Hepatocyte (in vitro differentiated cells): ENCODE measurements around the gene HOXD8. TPM values are rescaled to one million over a fixed set of nuclear protein-coding genes. Genes with fewer than 3 reads are reported as not detected.
A peak's percentile ranks its signal among the peaks of the same experiment; 100 is the strongest.

ENCODE experiments used
- DNase-seq: peaks from one replicate; pipeline ENCODE4 v3.0.0-alpha.2; 2016; ENCODE audit warnings: low spot score
- H2AFZ ChIP-seq: fragments of 200-600 bp; sonication (generic); 2 replicates; pipeline ENCODE4 v1.6.0; 2016; ENCODE audit warnings: antibody characterized with exemption, mild to moderate bottlenecking
- H3K27ac ChIP-seq: fragments of 200-600 bp; sonication (generic); 2 replicates; pipeline ENCODE4 v1.5.1; 2016; ENCODE audit warnings: mild to moderate bottlenecking
- H3K27me3 ChIP-seq: fragments of 200-600 bp; sonication (generic); 2 replicates; pipeline ENCODE4 v1.6.1; 2016
- H3K36me3 ChIP-seq: fragments of 200-600 bp; sonication (generic); replicated peaks from 2 replicates; pipeline ENCODE4 v1.5.1; 2016; ENCODE audit warnings: low read depth; ENCODE audit not compliant: insufficient read depth
- H3K4me1 ChIP-seq: fragments of 200-600 bp; sonication (generic); 2 replicates; pipeline ENCODE4 v1.5.1; 2016; ENCODE audit warnings: mild to moderate bottlenecking, moderate library complexity; ENCODE audit not compliant: insufficient read depth
- H3K4me2 ChIP-seq: fragments of 200-600 bp; sonication (generic); 2 replicates; pipeline ENCODE4 v1.6.0; 2016
- H3K4me3 ChIP-seq: fragments of 200-600 bp; sonication (generic); 2 replicates; pipeline ENCODE4 v1.5.1; 2016; ENCODE audit warnings: mild to moderate bottlenecking
- H3K79me2 ChIP-seq: fragments of 200-600 bp; sonication (generic); 2 replicates; pipeline ENCODE4 v1.6.0; 2017; ENCODE audit warnings: mild to moderate bottlenecking
- H3K9me2 ChIP-seq: fragments of 200-600 bp; sonication (generic); replicated peaks from 2 replicates; pipeline ENCODE4 v1.6.0; 2017; ENCODE audit warnings: mild to moderate bottlenecking; ENCODE audit not compliant: insufficient read depth
- H3K9me3 ChIP-seq: fragments of 200-600 bp; sonication (generic); 2 replicates; pipeline ENCODE4 v1.5.1; 2016; ENCODE audit warnings: low read depth, mild to moderate bottlenecking
- H4K20me1 ChIP-seq: fragments of 200-600 bp; sonication (generic); 2 replicates; pipeline ENCODE4 v1.6.0; 2016; ENCODE audit warnings: mild to moderate bottlenecking; ENCODE audit not compliant: insufficient read depth, poor library complexity, severe bottlenecking
- CTCF ChIP-seq: fragments of 200-600 bp; sonication (generic); IDR thresholded peaks from 2 replicates; pipeline ENCODE4 v1.5.1; 2016; ENCODE audit warnings: antibody characterized with exemption, mild to moderate bottlenecking; ENCODE audit not compliant: poor library complexity
- EZH2 ChIP-seq: fragments of 200-600 bp; sonication (generic); IDR thresholded peaks from 2 replicates; pipeline ENCODE4 v1.6.1; 2016; ENCODE audit warnings: antibody characterized with exemption, mild to moderate bottlenecking, borderline replicate concordance
- EZH2phosphoT487 ChIP-seq: fragments of 200-600 bp; sonication (generic); IDR thresholded peaks from one replicate; pipeline ENCODE4 v1.6.1; 2018; ENCODE audit warnings: antibody characterized with exemption, mild to moderate bottlenecking, low read depth, moderate library complexity; ENCODE audit not compliant: unreplicated experiment, severe bottlenecking
- WGBS: methylation state at CpG from one replicate; pipeline ENCODE4 v1.1.6; 2016; ENCODE audit warnings: low lambda C conversion rate; ENCODE audit errors: missing lambda C conversion rate; 5-methylcytosine and 5-hydroxymethylcytosine counted together
- polyA plus RNA-seq: library from polyadenylated mRNA; unstranded; fragments of >200 nt; fragmentation: Nextera tagmentation; extraction: Ambion mirVana; gene quantifications from 2 replicates; pipeline ENCODE4 v1.2.1, GENCODE V29; 2016
- total RNA-seq: library from RNA; depleted of rRNA; stranded (reverse); fragments of >200 nt; gene quantifications from 2 replicates; pipeline ENCODE4 v1.2.3, GENCODE V29; 2014

HOXD8 gene
- total and polyA plus RNA-seq, 2 experiments from 2014 or later, result 1.3 TPM; not detected in 1

GRCh38 chr2:176100547-176101140, 28.9 kb upstream of the HOXD8 start:
- no peaks in the 10 kb centered on the region for H3K9me3 ChIP-seq
- WGBS, result 17% methylated on average over 28 of the region's 28 CpGs
- no peak for DNase-seq
- peaks cover 99% of the 10 kb centered on the region for H3K27me3 ChIP-seq
- H3K36me3 ChIP-seq, result no peaks in the 10 kb centered on the region
- H2AFZ ChIP-seq, result no peak overlapping the region
- H4K20me1 ChIP-seq, result no peaks in the 10 kb centered on the region
- H3K4me1 ChIP-seq, result no peaks in the 10 kb centered on the region
- H3K4me3 ChIP-seq, result peak overlapping the region; percentile 18
- H3K9me2 ChIP-seq, result no peaks in the 10 kb centered on the region
- TF ChIP-seq EZH2phosphoT487 (peak; percentile 22), CTCF (no peak)
- H3K4me2 ChIP-seq, result peak overlapping the region; percentile 91
- peak overlapping the region; percentile 93 for H3K27ac ChIP-seq
- H3K79me2 ChIP-seq, result peaks cover 52% of the 10 kb centered on the region

- peak overlapping the region; percentile 93 for H3K27ac ChIP-seq
- no peaks in the 10 kb centered on the region for H3K9me2 ChIP-seq
- H3K9me3 ChIP-seq, result no peaks in the 10 kb centered on the region
- no peak overlapping the region for H2AFZ ChIP-seq
- H3K79me2 ChIP-seq, result peaks cover 51% of the 10 kb centered on the region
- DNase-seq, result no peak
- 26% methylated on average over 2 of the region's 2 CpGs for WGBS
- H3K36me3 ChIP-seq, result no peaks in the 10 kb centered on the region
- TF ChIP-seq CTCF (no peak), EZH2 (no peak), EZH2phosphoT487 (no peak)
- peak overlapping the region; percentile 18 for H3K4me3 ChIP-seq
- H3K4me2 ChIP-seq, result peak overlapping the region; percentile 91
- no peaks in the 10 kb centered on the region for H4K20me1 ChIP-seq
- peaks cover 99% of the 10 kb centered on the region for H3K27me3 ChIP-seq
- no peaks in the 10 kb centered on the region for H3K4me1 ChIP-seq
Observed at GRCh38 chr2:176101216-176101830, 28.2 kb upstream of the HOXD8 start.

- Histone ChIP-seq H3K36me3 (no peaks in the 10 kb centered on the region), H3K9me3 (no peaks in the 10 kb centered on the region), H3K4me1 (no peaks in the 10 kb centered on the region), H3K9me2 (no peaks in the 10 kb centered on the region), H3K27me3 (peaks cover 99% of the 10 kb centered on the region), H3K4me2 (peak overlapping the region; percentile 91), H2AFZ (no peak overlapping the region), H3K27ac (peak overlapping the region; percentile 93), H3K4me3 (no peak overlapping the region), H4K20me1 (no peaks in the 10 kb centered on the region), H3K79me2 (peaks cover 54% of the 10 kb centered on the region)
- TF ChIP-seq EZH2phosphoT487 (no peak), CTCF (no peak), EZH2 (no peak)
- 37% methylated on average over 5 of the region's 5 CpGs for WGBS
- no peak for DNase-seq
Observed at GRCh38 chr2:176101842-176102241, 27.7 kb upstream of the HOXD8 start.
